Stimulated activated CD8-positive, alpha-beta memory T cell treated with anti-CD3 and anti-CD28 coated beads, Interleukin-12 subunit alpha, Interleukin-12 subunit beta, amount 100 ng/mL, for 24 hours (primary cell): Measurements from ENCODE around the gene DUXB.

Source experiments
- DNase-seq: peaks from one replicate; pipeline ENCODE4 v3.0.0-alpha.2; 2020; ENCODE audit errors: extremely low read depth

Gene DUXB

DNA sequence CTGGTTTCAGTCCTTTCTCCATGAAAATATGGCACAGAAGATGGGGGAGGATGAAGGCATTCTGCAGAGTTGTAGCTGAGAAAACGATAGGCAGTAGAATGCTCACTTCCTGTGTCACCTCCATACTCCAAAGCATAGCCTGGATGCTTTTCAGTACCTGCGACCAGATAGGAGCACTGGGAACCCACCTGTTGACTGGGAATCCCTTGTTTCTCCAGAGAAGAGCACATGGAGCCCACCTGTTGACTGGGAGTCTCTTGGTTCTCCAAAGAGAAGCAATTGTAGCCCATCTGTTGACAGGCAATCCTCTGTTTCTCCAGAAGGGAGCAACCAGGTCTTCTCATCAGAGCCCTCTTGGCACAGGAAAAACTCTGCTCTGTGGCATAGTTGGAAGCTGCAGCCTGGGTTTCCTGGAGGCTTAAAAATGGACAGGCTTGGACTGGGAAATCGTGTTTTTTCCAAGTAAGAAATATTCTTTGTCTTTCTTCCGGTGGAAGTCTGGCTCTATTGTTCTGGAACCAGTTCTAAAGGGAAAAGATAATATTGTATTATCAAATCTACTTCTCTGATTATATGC, 40.4 kb downstream of the DUXB start:
- DNase-seq: no peak

DNA sequence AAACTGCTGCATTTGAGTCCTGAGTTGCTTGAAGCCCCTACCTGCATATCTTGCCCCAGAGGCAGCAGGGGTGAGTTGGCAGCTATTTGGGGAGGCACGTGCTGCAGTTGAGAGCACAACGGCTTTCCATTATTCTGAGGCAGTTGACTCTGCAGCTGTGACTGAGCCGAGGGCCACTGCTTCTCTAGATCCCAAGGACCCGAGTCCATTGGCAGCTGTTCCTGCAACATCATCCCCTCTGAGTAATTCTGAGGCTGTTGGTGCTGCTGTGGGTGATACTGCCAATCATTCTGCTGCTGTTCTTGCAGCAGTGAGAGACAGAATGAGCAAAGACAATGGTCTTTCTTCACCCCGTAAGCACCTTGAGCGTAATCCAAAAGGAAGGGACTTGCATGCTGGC, 40.9 kb downstream of the DUXB start:
- DNase-seq: no peak

DNA sequence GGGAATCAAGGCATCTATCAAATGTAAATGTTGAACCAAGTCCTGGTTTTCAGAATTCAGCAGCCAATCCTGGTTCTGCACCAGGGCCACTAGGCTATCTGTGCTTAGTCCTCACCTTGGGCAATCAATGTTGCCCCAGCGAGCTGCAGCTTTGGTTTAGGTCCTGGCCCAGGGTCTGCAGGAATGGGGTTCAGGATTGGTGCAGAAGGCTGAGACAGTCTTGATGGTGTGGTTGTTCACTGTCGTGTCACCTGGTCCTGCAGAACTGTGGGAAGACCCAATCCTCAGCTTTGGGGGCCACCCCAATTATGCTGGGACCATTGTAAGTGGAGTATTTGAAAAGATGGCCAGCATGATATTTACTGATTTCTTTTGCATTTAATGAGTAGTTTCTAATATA, 43.1 kb downstream of the DUXB start:
- DNase-seq: no peak

DNA sequence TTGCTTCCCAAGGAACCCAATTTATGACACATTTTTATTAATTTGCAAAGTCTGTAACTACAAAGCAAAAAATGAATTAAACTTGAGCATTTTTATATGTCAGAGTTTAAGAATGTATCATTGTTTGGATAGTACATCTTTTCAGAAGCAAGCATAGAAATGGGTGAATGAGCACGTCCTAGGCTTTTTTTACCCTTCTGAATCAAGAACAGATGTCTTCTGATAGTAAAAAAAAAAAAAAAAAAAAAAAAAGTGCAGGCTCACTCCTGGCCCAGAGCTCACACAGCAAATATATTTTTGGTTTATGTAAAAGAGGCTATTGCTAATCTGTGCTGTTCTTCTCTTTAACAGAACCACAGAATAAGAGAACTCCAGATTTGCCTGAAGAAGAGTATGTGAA, 47.3 kb downstream of the DUXB start:
- DNase-seq: no peak

DNA sequence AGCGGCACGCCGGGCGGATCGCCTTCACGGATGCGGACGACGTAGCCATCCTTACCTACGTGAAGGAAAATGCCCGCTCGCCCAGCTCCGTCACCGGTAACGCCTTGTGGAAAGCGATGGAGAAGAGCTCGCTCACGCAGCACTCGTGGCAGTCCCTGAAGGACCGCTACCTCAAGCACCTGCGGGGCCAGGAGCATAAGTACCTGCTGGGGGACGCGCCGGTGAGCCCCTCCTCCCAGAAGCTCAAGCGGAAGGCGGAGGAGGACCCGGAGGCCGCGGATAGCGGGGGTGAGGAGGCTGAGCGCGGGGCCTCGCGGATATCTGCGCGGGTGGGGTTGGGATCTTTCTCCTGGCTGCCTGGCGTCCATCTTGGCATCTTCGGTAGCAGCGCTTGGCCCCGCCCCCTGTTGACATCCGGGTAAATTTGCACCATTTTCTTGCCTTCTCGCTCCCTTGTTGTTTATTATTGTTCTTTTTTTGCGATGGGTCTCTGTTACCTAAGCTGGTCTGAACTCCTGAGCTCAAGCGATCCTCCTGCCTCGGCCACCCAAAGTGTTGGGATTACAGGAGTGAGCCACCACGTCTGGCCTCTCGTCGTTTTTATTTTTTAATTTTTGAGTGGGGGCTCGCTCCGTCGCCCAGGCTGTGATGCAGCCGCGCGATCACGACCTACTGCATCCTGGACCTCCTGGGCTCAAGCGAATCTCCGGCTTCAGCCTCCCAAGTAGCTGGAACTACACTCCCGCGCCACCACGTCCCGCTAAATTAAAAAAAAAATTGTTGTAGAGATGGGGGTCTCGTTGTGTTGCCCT, 52.8 kb downstream of the DUXB start:
- peak; percentile 68 for DNase-seq

DNA sequence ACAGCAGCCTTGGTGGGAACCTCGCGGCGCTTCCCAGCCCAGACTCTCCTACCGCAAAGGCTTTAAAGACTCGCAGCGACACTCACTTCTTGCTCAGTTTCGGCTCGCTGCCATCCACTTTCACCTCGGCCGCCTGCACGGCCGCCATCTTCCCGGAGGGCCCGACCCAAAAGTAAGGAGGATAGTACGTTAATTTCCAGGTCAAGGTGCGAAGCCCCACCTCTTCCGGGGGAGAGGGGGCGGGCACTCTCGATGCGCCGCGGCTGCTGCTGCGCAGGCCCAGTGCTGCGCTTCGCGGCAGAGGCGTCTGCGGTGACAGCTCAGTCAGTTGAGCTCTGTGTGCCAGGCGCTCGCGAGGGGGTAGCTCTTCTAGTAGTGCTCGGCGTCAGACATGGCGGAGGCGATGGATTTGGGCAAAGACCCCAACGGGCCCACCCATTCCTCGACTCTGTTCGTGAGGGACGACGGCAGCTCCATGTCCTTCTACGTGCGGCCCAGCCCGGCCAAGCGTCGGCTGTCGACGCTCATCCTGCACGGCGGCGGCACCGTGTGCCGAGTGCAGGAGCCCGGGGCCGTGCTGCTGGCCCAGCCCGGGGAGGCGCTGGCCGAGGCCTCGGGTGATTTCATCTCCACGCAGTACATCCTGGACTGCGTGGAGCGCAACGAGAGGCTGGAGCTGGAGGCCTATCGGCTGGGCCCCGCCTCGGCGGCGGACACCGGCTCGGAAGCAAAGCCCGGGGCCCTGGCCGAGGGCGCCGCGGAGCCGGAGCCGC, 53.6 kb downstream of the DUXB start, which contains the start of the genes KARS1 and TERF2IP:
TSS of gene KARS1 (minus strand) at position 174 of the 773 bp plus-strand sequence. CDS start at position 148, 26 bp downstream.
TSS of gene TERF2IP (plus strand) at position 282 of the 773 bp plus-strand sequence. CDS start at position 392, 110 bp downstream.
- DNase-seq: peak; percentile 88

DNA sequence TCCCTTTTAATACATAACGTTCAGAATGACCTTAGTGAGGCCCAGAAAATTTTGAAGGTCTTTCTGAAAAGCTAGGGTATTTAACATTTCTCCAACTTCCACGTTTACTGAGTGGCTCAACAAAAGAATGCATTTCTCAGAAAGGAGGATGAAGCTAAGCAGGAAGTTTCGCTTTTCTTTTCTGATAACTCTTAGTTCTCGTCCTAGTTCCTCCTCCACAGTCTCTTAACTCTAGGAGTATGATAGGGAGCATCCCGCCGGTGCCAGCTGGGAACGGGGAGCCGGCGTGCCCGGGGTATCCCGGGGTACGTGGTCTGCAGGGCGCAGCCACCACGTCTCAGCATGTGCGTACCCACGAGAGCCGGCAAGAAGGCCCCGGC, 54.2 kb downstream of the DUXB start:
- no peak for DNase-seq

DNA sequence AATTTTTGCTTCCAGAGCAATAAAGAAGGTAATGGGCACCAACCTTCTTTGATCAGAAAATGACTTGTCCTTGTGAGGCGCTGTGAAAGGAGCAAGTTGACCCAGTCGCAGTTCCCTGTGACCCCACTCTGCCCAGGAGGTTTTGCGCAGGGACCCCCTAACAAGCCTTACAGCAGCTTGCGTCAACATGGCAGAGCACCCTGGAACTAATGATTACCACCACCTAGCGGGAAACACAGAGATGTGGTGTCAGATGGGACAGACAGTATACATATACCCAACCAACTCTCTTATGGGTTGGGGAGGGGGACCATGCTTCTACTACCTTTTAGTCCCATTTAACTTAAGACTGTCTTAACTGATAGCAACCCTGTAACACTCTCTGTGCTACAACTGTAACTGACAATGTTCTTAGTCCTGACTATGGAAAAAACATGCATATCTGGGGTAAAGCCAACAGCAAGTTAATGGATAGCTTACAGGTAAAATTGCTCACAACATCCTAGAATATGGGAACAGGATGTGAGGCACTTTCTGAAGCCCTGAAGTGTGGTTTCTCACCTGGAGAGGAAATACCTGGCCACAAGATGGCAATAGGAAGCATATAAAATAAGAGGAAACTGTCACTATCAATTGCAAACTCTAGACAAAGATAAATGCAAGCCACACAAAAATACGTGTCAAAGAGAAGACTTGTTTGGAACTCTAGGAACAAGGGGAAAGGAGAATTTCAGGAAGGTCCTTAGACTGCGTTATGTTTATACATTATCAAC, 56.8 kb downstream of the DUXB start:
- DNase-seq: no peak
